H1 (cell line): ENCODE data around the gene LUZP1. TPM values are rescaled to one million over a fixed set of nuclear protein-coding genes. Genes with fewer than 3 reads are reported as not detected.

Experiments used
- CTCF ChIA-PET: fragments of 300-600 bp; sonication (Branson Sonifier 250); formaldehyde crosslinking; loops from one replicate; lab custom pipeline; 2021; ENCODE audit not compliant: partially characterized antibody; lab: Charles Lee
- POLR2A ChIA-PET: fragments of 300-600 bp; sonication (Branson Sonifier 250); formaldehyde crosslinking; loops from one replicate; lab custom pipeline; 2021; ENCODE audit warnings: inconsistent platforms; ENCODE audit not compliant: partially characterized antibody; lab: Charles Lee
- DNase-seq, 2 experiments: peaks; one replicate each; pipeline versions ENCODE4 v3.0.0 to v3.0.0-alpha.2; 2010 to 2022; ENCODE audit warnings: low spot score in 2 of 2, low read depth in 1 of 2, mixed read lengths in 1 of 2
- FAIRE-seq: peaks from 2 replicates; lab custom pipeline; 2011; peaks lifted over from hg19 to GRCh38; lab: Jason Lieb, UNC
- H2AFZ ChIP-seq: 2 replicates; pipeline ENCODE4 v1.8.1; 2012; ENCODE audit warnings: low read length, inconsistent platforms
- H2AK5ac ChIP-seq: 2 replicates; pipeline ENCODE4 v1.6.1; 2013; ENCODE audit warnings: low read depth, low read length
- H2BK120ac ChIP-seq: replicated peaks from 2 replicates; pipeline ENCODE3; 2013; ENCODE audit warnings: low read depth, low read length, inconsistent platforms
- H2BK12ac ChIP-seq: 2 replicates; pipeline ENCODE4 v1.6.1; 2013; ENCODE audit warnings: low read depth, low read length
- H2BK15ac ChIP-seq: 2 replicates; pipeline ENCODE4 v1.6.1; 2013; ENCODE audit warnings: low read length
- H2BK20ac ChIP-seq: 2 replicates; pipeline ENCODE4 v1.6.1; 2013; ENCODE audit warnings: low read length
- H2BK5ac ChIP-seq: 2 replicates; pipeline ENCODE4 v1.6.1; 2013; ENCODE audit warnings: low read depth, low read length
- H3K14ac ChIP-seq: 2 replicates; pipeline ENCODE4 v1.6.1; 2013; ENCODE audit warnings: inconsistent platforms; ENCODE audit not compliant: insufficient read length
- H3K18ac ChIP-seq: 2 replicates; pipeline ENCODE4 v1.6.1; 2013; ENCODE audit warnings: low read length; ENCODE audit errors: extremely low read depth
- H3K23ac ChIP-seq: 2 replicates; pipeline ENCODE4 v1.6.1; 2013; ENCODE audit warnings: inconsistent platforms; ENCODE audit not compliant: insufficient read length
- H3K23me2 ChIP-seq: 2 replicates; pipeline ENCODE4 v1.6.1; 2013; ENCODE audit warnings: low read depth, low read length
- H3K27ac ChIP-seq: 2 replicates; pipeline ENCODE4 v1.6.1; 2011; ENCODE audit warnings: low read depth, low read length, inconsistent platforms
- H3K27me3 ChIP-seq, 4 experiments: replicated peaks in 1 of 4; 1 replicate in 1 of 4; 2 replicates in 3 of 4; pipeline versions ENCODE4 v1.6.1 to v1.8.1; 2011 to 2013; ENCODE audit warnings: low read length in 3 of 4, mild to moderate bottlenecking in 3 of 4, inconsistent platforms in 2 of 4, mixed read lengths in 2 of 4, moderate library complexity in 1 of 4; ENCODE audit not compliant: control insufficient read depth in 3 of 4, insufficient read depth in 3 of 4; ENCODE audit errors: extremely low read depth in 1 of 4
- H3K36me3 ChIP-seq, 4 experiments: 2 replicates each; pipeline versions ENCODE4 v1.6.1 to v1.8.1; 2011 to 2013; ENCODE audit warnings: mild to moderate bottlenecking in 4 of 4, low read length in 3 of 4, moderate library complexity in 2 of 4, control low read depth in 1 of 4, inconsistent platforms in 1 of 4; ENCODE audit not compliant: insufficient read depth in 4 of 4, control insufficient read depth in 2 of 4
- H3K4ac ChIP-seq: replicated peaks from 2 replicates; pipeline ENCODE3; 2013; ENCODE audit warnings: low read length, low read depth, mixed read lengths, inconsistent platforms; ENCODE audit not compliant: insufficient read length
- H3K4me1 ChIP-seq, 4 experiments: replicated peaks in 1 of 4; 1 replicate in 1 of 4; 2 replicates in 3 of 4; pipeline versions ENCODE4 v1.6.1 to v1.8.1; 2011 to 2013; ENCODE audit warnings: low read length in 3 of 4, inconsistent platforms in 2 of 4, mixed read lengths in 1 of 4; ENCODE audit not compliant: insufficient read depth in 4 of 4, control insufficient read depth in 3 of 4
- H3K4me2 ChIP-seq, 2 experiments: 2 replicates each; pipeline versions ENCODE4 v1.6.1 to v1.8.1; 2011 to 2013; ENCODE audit warnings: low read depth in 2 of 2, low read length in 2 of 2, control low read depth in 1 of 2, inconsistent platforms in 1 of 2, mild to moderate bottlenecking in 1 of 2; ENCODE audit not compliant: insufficient read depth in 1 of 2
- H3K4me3 ChIP-seq, 4 experiments: fragments of 200-600, 300-600 bp in 1 of 4; sonication (generic), shearing (Covaris generic), sonication (Bioruptor Twin) in 1 of 4; 2 replicates each; pipeline versions ENCODE4 v1.5.1 to v1.8.1; 2011 to 2016; ENCODE audit warnings: low read length in 4 of 4, low read depth in 3 of 4, control low read depth in 2 of 4, inconsistent platforms in 2 of 4, mild to moderate bottlenecking in 2 of 4, mixed read lengths in 1 of 4, moderate library complexity in 1 of 4; ENCODE audit not compliant: insufficient read depth in 2 of 4; ENCODE audit errors: extremely low read depth in 1 of 4
- H3K56ac ChIP-seq: replicated peaks from 2 replicates; pipeline ENCODE3; 2013; ENCODE audit warnings: low read depth, mild to moderate bottlenecking, mixed read lengths, low read length, inconsistent platforms; ENCODE audit not compliant: insufficient read length
- H3K79me1 ChIP-seq: 2 replicates; pipeline ENCODE4 v1.6.1; 2013; ENCODE audit warnings: low read depth, low read length, control low read depth
- H3K79me2 ChIP-seq, 2 experiments: 2 replicates each; pipeline versions ENCODE4 v1.6.1 to v1.8.1; 2012 to 2013; ENCODE audit warnings: low read length in 2 of 2, mild to moderate bottlenecking in 2 of 2, inconsistent platforms in 1 of 2; ENCODE audit not compliant: insufficient read depth in 2 of 2, control insufficient read depth in 1 of 2
- H3K9ac ChIP-seq, 4 experiments: replicated peaks in 1 of 4; 1 replicate in 1 of 4; 2 replicates in 3 of 4; pipeline versions ENCODE4 v1.6.1 to v1.8.1; 2011 to 2013; ENCODE audit warnings: low read depth in 3 of 4, low read length in 3 of 4, control low read depth in 2 of 4, mild to moderate bottlenecking in 2 of 4, moderate library complexity in 2 of 4, inconsistent platforms in 1 of 4; ENCODE audit errors: extremely low read depth in 1 of 4
- H3K9me3 ChIP-seq, 2 experiments: 2 replicates each; pipeline versions ENCODE4 v1.6.1 to v1.8.1; 2012 to 2013; ENCODE audit warnings: mild to moderate bottlenecking in 2 of 2, moderate library complexity in 2 of 2, control low read depth in 1 of 2, inconsistent platforms in 1 of 2, low read depth in 1 of 2, low read length in 1 of 2, mixed read lengths in 1 of 2; ENCODE audit not compliant: insufficient read depth in 2 of 2
- H4K20me1 ChIP-seq, 2 experiments: replicated peaks in 1 of 2; 2 replicates each; pipeline versions ENCODE3 to v1.8.1; 2011 to 2013; ENCODE audit warnings: inconsistent platforms in 2 of 2, low read length in 2 of 2, mild to moderate bottlenecking in 1 of 2; ENCODE audit not compliant: insufficient read depth in 2 of 2, control insufficient read depth in 1 of 2
- H4K5ac ChIP-seq: 2 replicates; pipeline ENCODE4 v1.6.1; 2013; ENCODE audit warnings: low read length, low read depth, mixed read lengths, inconsistent platforms; ENCODE audit not compliant: insufficient read length
- H4K8ac ChIP-seq: 2 replicates; pipeline ENCODE4 v1.8.0; 2013; ENCODE audit warnings: mild to moderate bottlenecking, moderate library complexity, low read length, inconsistent platforms; ENCODE audit not compliant: insufficient read depth; ENCODE audit errors: extremely low read depth
- H4K91ac ChIP-seq: replicated peaks from 2 replicates; pipeline ENCODE3; 2013; ENCODE audit warnings: low read length, mixed read lengths, inconsistent platforms; ENCODE audit not compliant: insufficient read length
- CREB1 ChIP-seq: IDR thresholded peaks from 2 replicates; pipeline ENCODE4 v1.6.1; 2012; ENCODE audit warnings: inconsistent platforms
- FOSL1 ChIP-seq: IDR thresholded peaks from 2 replicates; pipeline ENCODE4 v1.6.1; 2011; ENCODE audit warnings: mild to moderate bottlenecking, low read depth, low read length, moderate library complexity; ENCODE audit not compliant: insufficient read depth
- HDAC6 ChIP-seq: IDR thresholded peaks from one replicate; pipeline ENCODE4 v1.7.1; 2012; ENCODE audit warnings: low read depth, mild to moderate bottlenecking, inconsistent platforms, low read length, moderate library complexity
- WGBS, 2 experiments: shearing (Covaris generic) in 1 of 2; methylation state at CpG; one replicate each; pipeline versions ENCODE4 v1.1.6 to v1.1.7; 2013 to 2015; ENCODE audit warnings: low lambda C conversion rate in 2 of 2, mixed read lengths in 2 of 2, inconsistent platforms in 1 of 2, low coverage in 1 of 2, missing lambda C conversion rate in 1 of 2; ENCODE audit not compliant: insufficient replicate concordance in 2 of 2, insufficient coverage in 1 of 2, insufficient read length in 1 of 2; ENCODE audit errors: extremely low coverage in 1 of 2, missing lambda C conversion rate in 1 of 2; 5-methylcytosine and 5-hydroxymethylcytosine counted together
- polyA plus RNA-seq, 7 experiments: library from polyadenylated mRNA; depleted of rRNA in 3 of 7; stranded (reverse) in 5 of 7; unstranded in 2 of 7; fragments of >200 nt in 5 of 7; fragments of 200-250 nt in 2 of 7; gene quantifications; 1 replicate in 5 of 7; 2 replicates in 1 of 7; 4 replicates in 1 of 7; pipeline versions ENCODE4 v1.2.1 to v1.2.3, GENCODE V29; 2011 to 2013; ENCODE audit warnings: missing spikeins in 2 of 7, mixed read lengths in 2 of 7
- total RNA-seq: library from RNA; stranded (reverse); fragmentation: NEBNext Ultra II Directional; extraction: Animal tissue kit (Norgen Biotek cat#: 25700); gene quantifications from 2 replicates; pipeline ENCODE4 v1.2.1, GENCODE V29; 2021
- TF ChIP-seq, protein P1 (sequence below): IDR thresholded peaks from 2 replicates; pipeline ENCODE4 v1.6.1; 2011; ENCODE audit warnings: low read length, improper control_type of control experiment

LUZP1 gene
- total and polyA plus RNA-seq, 2 of the 8 experiments (the other 6 are each of a cell fraction or from before 2014, with no cell fraction given) = 14.0 to 60.5 TPM

DNA sequence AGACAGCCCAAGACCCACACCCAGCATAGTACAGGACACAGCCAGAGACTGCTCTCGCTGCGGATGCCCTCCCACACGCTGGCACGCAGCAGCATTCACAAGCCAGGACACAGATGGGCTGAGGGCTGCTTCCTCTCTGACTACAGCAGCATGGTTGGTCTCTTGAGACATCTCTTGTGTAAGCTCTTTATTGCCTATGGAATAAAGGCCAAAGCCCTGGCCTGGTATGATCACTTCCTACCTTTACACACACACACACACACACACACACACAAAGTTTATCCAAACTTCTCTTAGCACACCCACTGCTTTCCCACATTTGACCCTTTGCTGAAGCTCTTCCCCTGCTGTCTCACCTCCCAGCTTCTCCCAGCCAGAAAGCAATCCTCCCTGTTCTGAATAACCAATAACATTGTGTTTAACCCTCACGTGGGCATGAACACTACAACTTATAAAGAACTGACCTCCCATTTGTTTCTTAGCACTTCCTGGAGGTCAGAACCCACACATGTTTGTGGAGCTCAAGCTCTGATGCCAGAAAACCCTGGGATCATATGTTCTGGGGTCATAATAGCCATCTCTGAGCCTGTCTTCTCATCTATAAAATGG is 1.2 kb upstream of the LUZP1 start:
- H2BK20ac ChIP-seq = no peak overlapping the region
- no peak overlapping the region for H3K27ac ChIP-seq
- peaks cover 12 to 13% of the 10 kb centered on the region in 2 experiments for H4K20me1 ChIP-seq
- H2BK12ac ChIP-seq = no peak overlapping the region
- no peak overlapping the region for H2BK5ac ChIP-seq
- peak overlapping the region; percentile 65 to 75; a peak in 2 of 4 replicates for H3K4me2 ChIP-seq
- no peak overlapping the region for H2AFZ ChIP-seq
- peaks cover 7 to 26% of the 10 kb centered on the region in 2 experiments; a peak in 3 of 4 replicates for H3K79me2 ChIP-seq
- no peaks in the 10 kb centered on the region; the same call in 1 of the 2 replicates for H3K79me1 ChIP-seq
- FAIRE-seq (no peak), DNase-seq (no peak)
- WGBS, 2 experiments = 77% methylated on average over 5 of the region's 5 CpGs; no CpG with 5 or more reads in 1 of the 2 experiments
- no peaks in the 10 kb centered on the region for H3K36me3 ChIP-seq
- H4K5ac ChIP-seq = no peak overlapping the region
- no peak overlapping the region for H2AK5ac ChIP-seq
- no peak overlapping the region; a peak in 1 of 8 replicates for H3K4me3 ChIP-seq
- no peak overlapping the region for H2BK120ac ChIP-seq
- no peaks in the 10 kb centered on the region for H3K9me3 ChIP-seq
- no peaks in the 10 kb centered on the region for H3K27me3 ChIP-seq
- H3K23me2 ChIP-seq = peaks cover 4% of the 10 kb centered on the region
- no peak overlapping the region for H3K14ac ChIP-seq
- no peak overlapping the region for H3K18ac ChIP-seq
- H4K8ac ChIP-seq = no peak overlapping the region
- no peak overlapping the region for H3K4ac ChIP-seq
- H3K9ac ChIP-seq = no peak overlapping the region
- H3K56ac ChIP-seq = no peak overlapping the region
- TF ChIP-seq CREB1 (no peak), HDAC6 (no peak), FOSL1 (no peak)
- TF ChIP-seq, protein P1, sequence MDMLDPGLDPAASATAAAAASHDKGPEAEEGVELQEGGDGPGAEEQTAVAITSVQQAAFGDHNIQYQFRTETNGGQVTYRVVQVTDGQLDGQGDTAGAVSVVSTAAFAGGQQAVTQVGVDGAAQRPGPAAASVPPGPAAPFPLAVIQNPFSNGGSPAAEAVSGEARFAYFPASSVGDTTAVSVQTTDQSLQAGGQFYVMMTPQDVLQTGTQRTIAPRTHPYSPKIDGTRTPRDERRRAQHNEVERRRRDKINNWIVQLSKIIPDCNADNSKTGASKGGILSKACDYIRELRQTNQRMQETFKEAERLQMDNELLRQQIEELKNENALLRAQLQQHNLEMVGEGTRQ = 0 out of 2 replicates have a peak, but pooled peaks have one; percentile 7
- ChIA-PET POLR2A (interaction anchor here (0.8 to 4.7 kb wide), 8 partner anchors 8 to 145 kb away, joined by 3 to 37 read pairs (median 8); no protein-coding TSS in a partner anchor), CTCF (interaction anchor here (0.6 to 27.4 kb wide), 5 partner anchors 14 to 308 kb away, joined by 3 to 705 read pairs (median 4); no protein-coding TSS in a partner anchor)
- H2BK15ac ChIP-seq = no peak overlapping the region
- H3K23ac ChIP-seq = no peak overlapping the region
- H4K91ac ChIP-seq = no peak overlapping the region
- H3K4me1 ChIP-seq = peaks cover 0 to 8% (median 3%) of the 10 kb centered on the region in 4 experiments; a peak in 4 of 7 replicates
